HG03460 (cell line): ENCODE results near the gene GSC.
"Not testable (repeated sequence)": the region's sequence is repeated elsewhere in the genome, so short reads cannot be mapped to it uniquely, and the experiment has no call there.

Source experiments
- ATAC-seq: cut with Tn5 transposase; IDR thresholded peaks from one replicate; pipeline ENCODE4 v1.9.1; 2021; ENCODE audit not compliant: unreplicated experiment

The GSC gene

GRCh38 chr14:94747739-94748138, 22.2 kb downstream of the GSC start:
- ATAC-seq = no peak

- ATAC-seq = not testable (repeated sequence)
These were observed 22.8 kb downstream of the GSC start for GRCh38 chr14:94747153-94747552.

- ATAC-seq = no peak
These were observed 23.8 kb downstream of the GSC start for GRCh38 chr14:94746131-94746530.

GRCh38 chr14:94738751-94739150, 31.2 kb downstream of the GSC start:
- no peak for ATAC-seq

GRCh38 chr14:94738097-94738496, 31.8 kb downstream of the GSC start:
- no peak for ATAC-seq

GRCh38 chr14:94728950-94729349, 41.0 kb downstream of the GSC start:
- no peak for ATAC-seq

GRCh38 chr14:94728440-94728839, 41.5 kb downstream of the GSC start:
- not testable (repeated sequence) for ATAC-seq

- ATAC-seq = not testable (repeated sequence)
These were observed 43.3 kb downstream of the GSC start for GRCh38 chr14:94726649-94727048.

GRCh38 chr14:94724993-94725392, 44.9 kb downstream of the GSC start:
- ATAC-seq = no peak

GRCh38 chr14:94722397-94722796, 47.5 kb downstream of the GSC start:
- ATAC-seq = no peak
